Testis (tissue), 3 donors: ENCODE data around the gene SNX3. TPM values are rescaled to one million over a fixed set of nuclear protein-coding genes. Genes with fewer than 3 reads are reported as not detected.

Source experiments
- DNase-seq: peaks from one replicate; pipeline ENCODE4 v3.0.0-alpha.2; 2019
- H3K27ac ChIP-seq, 2 donors: fragments of 200-600 bp; sonication (generic); one replicate each; pipeline ENCODE4 v1.5.1; 2019
- H3K27me3 ChIP-seq: fragments of 200-600 bp; sonication (generic); one replicate; pipeline ENCODE4 v1.5.1; 2019
- H3K36me3 ChIP-seq: fragments of 200-600 bp; sonication (generic); one replicate; pipeline ENCODE4 v1.5.1; 2017; ENCODE audit warnings: low read depth; ENCODE audit errors: missing control alignments
- H3K4me1 ChIP-seq: fragments of 200-600 bp; sonication (generic); one replicate; pipeline ENCODE4 v1.5.1; 2019
- H3K4me3 ChIP-seq, 2 donors: fragments of 200-600 bp; sonication (generic); one replicate each; pipeline ENCODE4 v1.5.1; 2017 to 2019
- H3K9me3 ChIP-seq: fragments of 200-600 bp; sonication (generic); one replicate; pipeline ENCODE4 v1.5.1; 2017
- POLR2A ChIP-seq: fragments of 450-650 bp; IDR thresholded peaks from one replicate; pipeline ENCODE4 v1.6.1; 2017; ENCODE audit warnings: antibody characterized with exemption, mild to moderate bottlenecking, moderate library complexity
- WGBS, 2 donors: methylation state at CpG; one replicate each; pipeline ENCODE4 v1.1.5; 2018; 5-methylcytosine and 5-hydroxymethylcytosine counted together
- intact Hi-C: fragments of 100-400 bp; cut with DNase I; formaldehyde crosslinking; loops from one replicate; pipeline ENCODE4 v1.15.1; 2023; ENCODE audit warnings: low total_unique reads
- polyA plus RNA-seq: library from polyadenylated mRNA; stranded (reverse); fragments of 350-450 nt; fragmentation: Illumina TruSeq; extraction: RNeasy Lipid Tissue Mini Kit (QIAGEN cat#74804); gene quantifications from one replicate; pipeline ENCODE4 v1.2.3, GENCODE V29; 2014; ENCODE audit warnings: low read depth, low replicate concordance; ENCODE audit not compliant: insufficient read depth
- total RNA-seq, 2 donors: library from RNA; depleted of rRNA; stranded (reverse); fragments of >200 nt; gene quantifications; one replicate each; pipeline ENCODE4 v1.2.3, GENCODE V29; 2016
- TF ChIP-seq, protein P1 (sequence below), 3 experiments: fragments of 450-650 bp in 2 of 3; fragments of 200-600 bp in 1 of 3; sonication (generic) in 1 of 3; IDR thresholded peaks; one replicate each; pipeline ENCODE4 v1.5.1; 2016 to 2019; ENCODE audit warnings: antibody characterized with exemption in 3 of 3, mild to moderate bottlenecking in 2 of 3, moderate library complexity in 1 of 3

SNX3 gene
- total and polyA plus RNA-seq, 3 donors from 2014 or later: 125 to 252 (median 139) TPM

DNA sequence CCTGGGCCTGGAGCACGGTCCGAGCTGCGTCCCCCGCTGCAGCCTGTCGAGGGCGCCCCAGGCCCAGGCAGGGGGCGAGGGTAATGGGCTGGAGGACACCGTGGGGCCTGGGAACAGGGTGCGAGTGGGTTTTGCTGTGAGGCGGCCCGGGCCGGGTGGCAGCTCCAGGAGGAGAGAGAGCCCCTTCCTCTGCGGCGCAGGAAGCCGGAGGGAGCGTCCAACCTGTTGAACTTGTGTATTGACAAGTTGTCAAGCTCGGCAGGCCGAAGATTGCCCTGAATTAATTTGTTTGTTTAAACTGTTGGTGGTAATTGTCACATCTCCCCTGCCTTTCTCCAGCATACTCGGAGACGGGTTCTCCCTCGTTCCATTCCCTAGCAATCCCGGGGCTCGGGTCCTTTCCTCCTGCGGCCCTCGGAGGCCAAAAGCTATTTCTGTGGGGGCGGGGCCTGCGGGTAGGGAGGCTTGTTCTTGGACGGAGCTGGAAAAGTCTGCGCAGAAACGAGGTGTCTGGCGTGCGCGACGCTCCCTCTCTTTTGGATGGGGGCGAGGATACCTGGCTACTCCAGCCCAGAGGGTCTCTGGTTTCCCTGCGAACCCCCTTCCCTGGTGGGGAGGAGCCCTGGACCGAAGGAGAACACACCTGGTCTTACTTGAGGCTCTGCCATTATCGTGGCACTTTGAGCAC is 85.1 kb downstream of the SNX3 start:
- TF ChIP-seq, protein P1, sequence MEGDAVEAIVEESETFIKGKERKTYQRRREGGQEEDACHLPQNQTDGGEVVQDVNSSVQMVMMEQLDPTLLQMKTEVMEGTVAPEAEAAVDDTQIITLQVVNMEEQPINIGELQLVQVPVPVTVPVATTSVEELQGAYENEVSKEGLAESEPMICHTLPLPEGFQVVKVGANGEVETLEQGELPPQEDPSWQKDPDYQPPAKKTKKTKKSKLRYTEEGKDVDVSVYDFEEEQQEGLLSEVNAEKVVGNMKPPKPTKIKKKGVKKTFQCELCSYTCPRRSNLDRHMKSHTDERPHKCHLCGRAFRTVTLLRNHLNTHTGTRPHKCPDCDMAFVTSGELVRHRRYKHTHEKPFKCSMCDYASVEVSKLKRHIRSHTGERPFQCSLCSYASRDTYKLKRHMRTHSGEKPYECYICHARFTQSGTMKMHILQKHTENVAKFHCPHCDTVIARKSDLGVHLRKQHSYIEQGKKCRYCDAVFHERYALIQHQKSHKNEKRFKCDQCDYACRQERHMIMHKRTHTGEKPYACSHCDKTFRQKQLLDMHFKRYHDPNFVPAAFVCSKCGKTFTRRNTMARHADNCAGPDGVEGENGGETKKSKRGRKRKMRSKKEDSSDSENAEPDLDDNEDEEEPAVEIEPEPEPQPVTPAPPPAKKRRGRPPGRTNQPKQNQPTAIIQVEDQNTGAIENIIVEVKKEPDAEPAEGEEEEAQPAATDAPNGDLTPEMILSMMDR (IDR thresholded peaks at IDR 0.05): peak in 2 of 3 experiments; percentile 8 to 33
- no peak for TF ChIP-seq POLR2A
- 3 to 4% methylated on average over 24 to 38 of the region's 38 CpGs for WGBS, 2 donors
- no peaks in the 10 kb centered on the region for H3K36me3 ChIP-seq
- no peak for DNase-seq
- no peaks in the 10 kb centered on the region for H3K4me1 ChIP-seq
- H3K27me3 ChIP-seq: peaks cover 8% of the 10 kb centered on the region
- no peak overlapping the region for H3K27ac ChIP-seq
- H3K4me3 ChIP-seq: peak overlapping the region; percentile 12 to 29
- intact Hi-C loops: no loop called here
- H3K9me3 ChIP-seq: no peaks in the 10 kb centered on the region

DNA sequence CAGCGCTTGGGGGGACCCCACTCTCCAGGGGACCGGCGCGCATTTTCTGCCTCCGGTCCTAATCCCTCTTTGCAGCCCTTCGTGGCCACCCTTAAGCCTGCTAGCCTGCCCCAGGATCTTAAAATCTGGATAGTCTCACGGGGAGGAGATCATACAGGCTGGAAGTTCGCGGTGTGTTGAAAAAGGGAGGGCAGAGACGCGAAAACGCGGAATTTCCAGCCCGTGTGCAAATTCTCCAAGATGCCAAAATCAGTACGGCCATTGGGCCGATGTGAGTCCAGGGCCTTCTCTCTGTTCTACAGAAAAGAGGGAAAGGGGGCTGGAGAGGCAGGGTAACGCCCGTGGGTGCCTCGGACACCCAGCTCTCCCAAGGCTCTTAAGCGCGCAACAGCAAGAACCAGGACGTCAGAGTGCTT is 85.7 kb downstream of the SNX3 start:
- peak overlapping the region in 1 of 2 donors; percentile 29 for H3K4me3 ChIP-seq
- H3K9me3 ChIP-seq: no peaks in the 10 kb centered on the region
- TF ChIP-seq, protein P1 (IDR thresholded peaks at IDR 0.05): no peak
- TF ChIP-seq POLR2A: no peak
- no peaks in the 10 kb centered on the region for H3K36me3 ChIP-seq
- no peak overlapping the region for H3K27ac ChIP-seq
- H3K4me1 ChIP-seq: no peaks in the 10 kb centered on the region
- intact Hi-C loops: no loop called here
- H3K27me3 ChIP-seq: peaks cover 11% of the 10 kb centered on the region
- no peak for DNase-seq
- 10 to 12% methylated on average over 17 to 22 of the region's 22 CpGs for WGBS, 2 donors

- intact Hi-C loops: no loop called here
- TF ChIP-seq, protein P1 (IDR thresholded peaks at IDR 0.05): no peak
- TF ChIP-seq POLR2A: no peak
- 12% methylated on average over 26 to 43 of the region's 43 CpGs for WGBS, 2 donors
- H3K36me3 ChIP-seq: no peaks in the 10 kb centered on the region
- H3K27me3 ChIP-seq: peaks cover 11% of the 10 kb centered on the region
- H3K27ac ChIP-seq: no peak overlapping the region
- H3K4me3 ChIP-seq: no peak overlapping the region
- DNase-seq: no peak
- peaks cover 1% of the 10 kb centered on the region for H3K4me1 ChIP-seq
- H3K9me3 ChIP-seq: no peaks in the 10 kb centered on the region
These were observed 86.3 kb downstream of the SNX3 start for GRCh38 chr6:108174371-108175175.

GRCh38 chr6:108171918-108172516 is 88.8 kb downstream of the SNX3 start:
- TF ChIP-seq, protein P1 (IDR thresholded peaks at IDR 0.05): no peak
- no peak for TF ChIP-seq POLR2A
- 46 to 57% methylated on average over 3 of the region's 3 CpGs for WGBS, 2 donors

More at GRCh38 chr6:108171918-108172516, 88.8 kb downstream of the SNX3 start:
- intact Hi-C loops: no loop called here
- Histone ChIP-seq H3K27me3 (peaks cover 11% of the 10 kb centered on the region), H3K4me1 (peaks cover 17% of the 10 kb centered on the region), H3K27ac (no peak overlapping the region), H3K4me3 (no peak overlapping the region), H3K36me3 (no peaks in the 10 kb centered on the region), H3K9me3 (no peaks in the 10 kb centered on the region)
- no peak for DNase-seq
